NCI-H1092 treated with DMSO at 0.1 percent for 48 hours (cell line): ENCODE measurements around the gene PRIM2.
"Not testable (repeated sequence)": the region's sequence is repeated elsewhere in the genome, so short reads cannot be mapped to it uniquely, and the experiment has no call there.

Experiments used
- DNase-seq: peaks from one replicate; lab custom pipeline; 2025; lab: John Stamatoyannopoulos, UW

The PRIM2 gene

GRCh38 chr6:57610612-57611011 is 293.2 kb downstream of the PRIM2 start:
- not testable (repeated sequence) for DNase-seq

GRCh38 chr6:57618959-57619358 is 301.5 kb downstream of the PRIM2 start:
- DNase-seq = not testable (repeated sequence)

GRCh38 chr6:57631773-57632172 is 314.3 kb downstream of the PRIM2 start:
- DNase-seq = not testable (repeated sequence)

GRCh38 chr6:57658526-57658925 is 341.1 kb downstream of the PRIM2 start:
- DNase-seq = not testable (repeated sequence)

GRCh38 chr6:57659794-57660193 is 342.4 kb downstream of the PRIM2 start:
- DNase-seq = not testable (repeated sequence)

DNA sequence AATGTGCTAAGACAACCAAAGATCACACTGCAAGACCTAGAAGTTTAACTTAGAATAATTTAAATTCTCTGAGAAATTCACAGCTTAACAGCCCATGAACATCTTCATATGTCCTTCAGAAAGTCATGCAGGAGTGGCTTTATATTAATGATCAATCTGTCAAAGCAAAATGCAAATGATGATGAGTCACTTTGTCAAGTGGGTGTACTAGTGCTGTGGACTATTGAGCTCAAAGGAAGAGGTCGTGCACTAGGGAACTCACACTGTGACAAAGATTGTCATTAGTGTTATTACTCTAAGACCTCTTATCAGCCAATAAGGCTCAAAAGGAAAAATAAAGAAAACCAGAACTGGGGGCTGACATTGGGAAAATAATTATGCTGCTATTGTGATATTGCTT is 343.5 kb downstream of the PRIM2 start:
- DNase-seq = not testable (repeated sequence)

DNA sequence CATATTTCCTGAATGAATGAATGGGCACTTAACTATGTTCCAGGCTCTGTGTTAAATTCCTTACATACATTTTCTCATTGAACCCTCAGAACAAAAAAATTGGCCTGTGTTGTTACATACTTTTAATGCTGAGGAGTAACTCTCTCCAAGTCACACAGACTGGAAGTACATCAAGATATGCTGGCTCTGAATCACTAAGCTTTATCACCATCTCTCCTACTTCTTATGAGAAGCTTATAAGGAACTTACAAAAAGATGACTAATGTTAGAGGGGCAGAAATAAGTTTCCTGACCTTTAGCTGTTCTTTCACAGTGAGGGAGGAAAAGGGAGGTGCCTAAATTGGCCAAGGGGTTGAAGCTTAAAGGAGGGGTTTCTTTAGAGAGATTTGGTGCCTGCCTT is 350.7 kb downstream of the PRIM2 start:
- not testable (repeated sequence) for DNase-seq

GRCh38 chr6:57671237-57671636 is 353.8 kb downstream of the PRIM2 start:
- not testable (repeated sequence) for DNase-seq

GRCh38 chr6:57671937-57672627 is 354.7 kb downstream of the PRIM2 start:
- DNase-seq = not testable (repeated sequence)

GRCh38 chr6:57673281-57673680 is 355.9 kb downstream of the PRIM2 start:
- not testable (repeated sequence) for DNase-seq

- DNase-seq = not testable (repeated sequence)
Measured at GRCh38 chr6:57675386-57675785, 358.0 kb downstream of the PRIM2 start.

DNA sequence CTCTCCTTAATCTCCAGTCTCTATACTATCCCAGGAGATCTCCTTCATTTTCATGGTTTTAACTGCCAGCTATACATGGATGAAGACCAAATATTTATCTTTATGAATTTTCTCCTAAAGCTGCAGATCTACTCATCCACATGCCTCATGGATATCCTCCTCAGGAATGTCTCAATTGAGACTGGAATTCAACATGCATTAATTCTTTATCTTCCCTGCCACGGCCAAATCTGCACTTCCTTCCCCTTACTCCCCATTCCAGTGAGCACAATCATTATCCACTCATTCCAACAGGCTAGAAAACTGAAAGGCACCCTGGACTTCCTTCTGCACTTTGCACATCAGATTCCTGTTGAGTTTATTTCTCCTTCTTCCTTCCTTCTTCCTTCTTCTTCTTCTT is 379.0 kb downstream of the PRIM2 start:
- not testable (repeated sequence) for DNase-seq
